ENCODE results near the gene TBX15. TPM values are rescaled to one million over a fixed set of nuclear protein-coding genes. Genes with fewer than 3 reads are reported as not detected.

Gene TBX15
- total and polyA plus RNA-seq, 2 experiments from 2014 or later, result 0.21 TPM; not detected in 1

DNA sequence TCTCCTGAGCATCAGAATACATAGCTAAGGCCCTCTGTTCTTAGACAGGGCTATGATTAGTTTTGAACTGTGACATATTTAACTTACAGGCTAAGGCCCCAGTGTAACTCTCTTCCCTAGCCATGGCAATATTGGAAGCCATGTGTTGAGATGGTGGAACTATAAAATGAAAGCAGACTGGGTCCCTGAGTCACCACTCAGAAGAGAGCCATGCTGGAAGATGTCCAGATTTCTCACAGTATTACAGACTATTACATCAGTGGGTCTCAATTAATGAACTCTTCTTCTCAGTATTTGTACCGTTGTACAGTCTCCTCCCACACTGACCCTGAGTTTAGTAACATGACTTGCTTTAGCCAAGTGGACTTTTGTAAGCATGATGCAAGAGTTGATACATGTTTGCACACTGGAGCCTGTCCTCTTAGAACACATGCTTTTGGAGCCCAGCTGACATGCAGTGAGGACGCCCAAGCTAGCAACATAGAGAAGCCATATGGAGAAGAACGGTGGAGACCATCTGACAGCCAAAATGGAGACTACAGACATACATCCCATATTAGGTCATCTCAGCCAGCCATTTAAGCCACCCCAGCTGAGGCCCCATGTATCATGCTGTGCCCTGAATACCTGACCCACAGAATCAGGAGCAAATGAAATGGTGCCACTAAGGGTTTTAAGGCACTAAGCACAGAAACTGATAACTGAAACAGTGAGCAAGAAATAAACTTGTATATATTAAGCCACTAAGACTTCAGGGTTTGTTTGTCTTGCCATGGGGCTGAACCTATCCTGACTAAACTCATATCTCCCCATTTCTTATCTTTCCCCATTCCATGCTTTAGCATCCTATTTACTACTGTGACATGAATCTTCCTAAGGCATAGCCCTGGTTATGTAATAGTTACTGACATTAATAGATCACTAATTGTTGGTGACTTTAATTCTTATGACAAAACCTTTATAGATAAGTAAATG, 24.4 kb downstream of the TBX15 start:
- no peaks in the 10 kb centered on the region for H3K79me2 ChIP-seq (replicated peaks; ENCODE audit: insufficient read depth)
- peaks cover 18% of the 10 kb centered on the region for H3K4me1 ChIP-seq (ENCODE audit: insufficient read depth)
- DNase-seq (ENCODE audit: low spot score) (no peak), ATAC-seq (no peak)
- H3K4me3 Mint-ChIP-seq, result no peak overlapping the region
- no peaks in the 10 kb centered on the region for H3F3A ChIP-seq (replicated peaks; ENCODE audit: low read depth)
- H3K36me3 Mint-ChIP-seq (ENCODE audit: low read depth), result no peaks in the 10 kb centered on the region
- peaks cover 30% of the 10 kb centered on the region for H3K4me1 Mint-ChIP-seq
- peaks cover 32% of the 10 kb centered on the region for H3K9me2 ChIP-seq (ENCODE audit: insufficient read depth)
- H3K27me3 Mint-ChIP-seq (ENCODE audit: insufficient read depth, low read depth, poor library complexity), result peaks cover 2% of the 10 kb centered on the region
- H3K27me3 ChIP-seq (ENCODE audit: insufficient read depth), result 0 out of 2 replicates have a peak, but pooled peaks cover 4% of the 10 kb centered on the region
- no peaks in the 10 kb centered on the region for H4K20me1 ChIP-seq (replicated peaks; ENCODE audit: insufficient read depth)
- H3K36me3 ChIP-seq (ENCODE audit: insufficient read depth), result no peaks in the 10 kb centered on the region
- H3K9me3 Mint-ChIP-seq, result no peaks in the 10 kb centered on the region; the same call in 2 of the 3 replicates
- H3K27ac Mint-ChIP-seq, result no peak overlapping the region
- no peak overlapping the region for H3K4me3 ChIP-seq
- no peak overlapping the region for H2AFZ ChIP-seq
- no peak for TF ChIP-seq STAT1 (IDR thresholded peaks at IDR 0.05; ENCODE audit: unreplicated experiment)
- TF ChIP-seq NANOG (IDR thresholded peaks at IDR 0.05; ENCODE audit: borderline replicate concordance), result no peak
- TF ChIP-seq JUNB (IDR thresholded peaks at IDR 0.05; ENCODE audit: unreplicated experiment), result no peak
- TF ChIP-seq ZNF331 (CRISPR knock-in tag; IDR thresholded peaks at IDR 0.05; ENCODE audit: low read depth), result no peak
- TF ChIP-seq, protein P1, sequence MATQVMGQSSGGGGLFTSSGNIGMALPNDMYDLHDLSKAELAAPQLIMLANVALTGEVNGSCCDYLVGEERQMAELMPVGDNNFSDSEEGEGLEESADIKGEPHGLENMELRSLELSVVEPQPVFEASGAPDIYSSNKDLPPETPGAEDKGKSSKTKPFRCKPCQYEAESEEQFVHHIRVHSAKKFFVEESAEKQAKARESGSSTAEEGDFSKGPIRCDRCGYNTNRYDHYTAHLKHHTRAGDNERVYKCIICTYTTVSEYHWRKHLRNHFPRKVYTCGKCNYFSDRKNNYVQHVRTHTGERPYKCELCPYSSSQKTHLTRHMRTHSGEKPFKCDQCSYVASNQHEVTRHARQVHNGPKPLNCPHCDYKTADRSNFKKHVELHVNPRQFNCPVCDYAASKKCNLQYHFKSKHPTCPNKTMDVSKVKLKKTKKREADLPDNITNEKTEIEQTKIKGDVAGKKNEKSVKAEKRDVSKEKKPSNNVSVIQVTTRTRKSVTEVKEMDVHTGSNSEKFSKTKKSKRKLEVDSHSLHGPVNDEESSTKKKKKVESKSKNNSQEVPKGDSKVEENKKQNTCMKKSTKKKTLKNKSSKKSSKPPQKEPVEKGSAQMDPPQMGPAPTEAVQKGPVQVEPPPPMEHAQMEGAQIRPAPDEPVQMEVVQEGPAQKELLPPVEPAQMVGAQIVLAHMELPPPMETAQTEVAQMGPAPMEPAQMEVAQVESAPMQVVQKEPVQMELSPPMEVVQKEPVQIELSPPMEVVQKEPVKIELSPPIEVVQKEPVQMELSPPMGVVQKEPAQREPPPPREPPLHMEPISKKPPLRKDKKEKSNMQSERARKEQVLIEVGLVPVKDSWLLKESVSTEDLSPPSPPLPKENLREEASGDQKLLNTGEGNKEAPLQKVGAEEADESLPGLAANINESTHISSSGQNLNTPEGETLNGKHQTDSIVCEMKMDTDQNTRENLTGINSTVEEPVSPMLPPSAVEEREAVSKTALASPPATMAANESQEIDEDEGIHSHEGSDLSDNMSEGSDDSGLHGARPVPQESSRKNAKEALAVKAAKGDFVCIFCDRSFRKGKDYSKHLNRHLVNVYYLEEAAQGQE (IDR thresholded peaks at IDR 0.05; ENCODE audit: unreplicated experiment), result no peak
- TF ChIP-seq, protein P2, sequence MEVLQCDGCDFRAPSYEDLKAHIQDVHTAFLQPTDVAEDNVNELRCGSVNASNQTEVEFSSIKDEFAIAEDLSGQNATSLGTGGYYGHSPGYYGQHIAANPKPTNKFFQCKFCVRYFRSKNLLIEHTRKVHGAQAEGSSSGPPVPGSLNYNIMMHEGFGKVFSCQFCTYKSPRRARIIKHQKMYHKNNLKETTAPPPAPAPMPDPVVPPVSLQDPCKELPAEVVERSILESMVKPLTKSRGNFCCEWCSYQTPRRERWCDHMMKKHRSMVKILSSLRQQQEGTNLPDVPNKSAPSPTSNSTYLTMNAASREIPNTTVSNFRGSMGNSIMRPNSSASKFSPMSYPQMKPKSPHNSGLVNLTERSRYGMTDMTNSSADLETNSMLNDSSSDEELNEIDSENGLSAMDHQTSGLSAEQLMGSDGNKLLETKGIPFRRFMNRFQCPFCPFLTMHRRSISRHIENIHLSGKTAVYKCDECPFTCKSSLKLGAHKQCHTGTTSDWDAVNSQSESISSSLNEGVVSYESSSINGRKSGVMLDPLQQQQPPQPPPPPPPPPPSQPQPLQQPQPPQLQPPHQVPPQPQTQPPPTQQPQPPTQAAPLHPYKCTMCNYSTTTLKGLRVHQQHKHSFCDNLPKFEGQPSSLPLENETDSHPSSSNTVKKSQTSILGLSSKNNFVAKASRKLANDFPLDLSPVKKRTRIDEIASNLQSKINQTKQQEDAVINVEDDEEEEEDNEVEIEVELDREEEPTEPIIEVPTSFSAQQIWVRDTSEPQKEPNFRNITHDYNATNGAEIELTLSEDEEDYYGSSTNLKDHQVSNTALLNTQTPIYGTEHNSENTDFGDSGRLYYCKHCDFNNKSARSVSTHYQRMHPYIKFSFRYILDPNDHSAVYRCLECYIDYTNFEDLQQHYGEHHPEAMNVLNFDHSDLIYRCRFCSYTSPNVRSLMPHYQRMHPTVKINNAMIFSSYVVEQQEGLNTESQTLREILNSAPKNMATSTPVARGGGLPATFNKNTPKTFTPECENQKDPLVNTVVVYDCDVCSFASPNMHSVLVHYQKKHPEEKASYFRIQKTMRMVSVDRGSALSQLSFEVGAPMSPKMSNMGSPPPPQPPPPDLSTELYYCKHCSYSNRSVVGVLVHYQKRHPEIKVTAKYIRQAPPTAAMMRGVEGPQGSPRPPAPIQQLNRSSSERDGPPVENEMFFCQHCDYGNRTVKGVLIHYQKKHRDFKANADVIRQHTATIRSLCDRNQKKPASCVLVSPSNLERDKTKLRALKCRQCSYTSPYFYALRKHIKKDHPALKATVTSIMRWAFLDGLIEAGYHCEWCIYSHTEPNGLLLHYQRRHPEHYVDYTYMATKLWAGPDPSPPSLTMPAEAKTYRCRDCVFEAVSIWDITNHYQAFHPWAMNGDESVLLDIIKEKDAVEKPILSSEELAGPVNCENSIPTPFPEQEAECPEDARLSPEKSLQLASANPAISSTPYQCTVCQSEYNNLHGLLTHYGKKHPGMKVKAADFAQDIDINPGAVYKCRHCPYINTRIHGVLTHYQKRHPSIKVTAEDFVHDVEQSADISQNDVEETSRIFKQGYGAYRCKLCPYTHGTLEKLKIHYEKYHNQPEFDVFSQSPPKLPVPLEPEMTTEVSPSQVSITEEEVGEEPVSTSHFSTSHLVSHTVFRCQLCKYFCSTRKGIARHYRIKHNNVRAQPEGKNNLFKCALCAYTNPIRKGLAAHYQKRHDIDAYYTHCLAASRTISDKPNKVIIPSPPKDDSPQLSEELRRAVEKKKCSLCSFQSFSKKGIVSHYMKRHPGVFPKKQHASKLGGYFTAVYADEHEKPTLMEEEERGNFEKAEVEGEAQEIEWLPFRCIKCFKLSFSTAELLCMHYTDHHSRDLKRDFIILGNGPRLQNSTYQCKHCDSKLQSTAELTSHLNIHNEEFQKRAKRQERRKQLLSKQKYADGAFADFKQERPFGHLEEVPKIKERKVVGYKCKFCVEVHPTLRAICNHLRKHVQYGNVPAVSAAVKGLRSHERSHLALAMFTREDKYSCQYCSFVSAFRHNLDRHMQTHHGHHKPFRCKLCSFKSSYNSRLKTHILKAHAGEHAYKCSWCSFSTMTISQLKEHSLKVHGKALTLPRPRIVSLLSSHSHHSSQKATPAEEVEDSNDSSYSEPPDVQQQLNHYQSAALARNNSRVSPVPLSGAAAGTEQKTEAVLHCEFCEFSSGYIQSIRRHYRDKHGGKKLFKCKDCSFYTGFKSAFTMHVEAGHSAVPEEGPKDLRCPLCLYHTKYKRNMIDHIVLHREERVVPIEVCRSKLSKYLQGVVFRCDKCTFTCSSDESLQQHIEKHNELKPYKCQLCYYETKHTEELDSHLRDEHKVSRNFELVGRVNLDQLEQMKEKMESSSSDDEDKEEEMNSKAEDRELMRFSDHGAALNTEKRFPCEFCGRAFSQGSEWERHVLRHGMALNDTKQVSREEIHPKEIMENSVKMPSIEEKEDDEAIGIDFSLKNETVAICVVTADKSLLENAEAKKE (CRISPR knock-in tag; IDR thresholded peaks at IDR 0.05), result no peak
- H3K4me2 ChIP-seq, result no peak overlapping the region
- H3K27ac ChIP-seq (ENCODE audit: low read depth), result no peak overlapping the region

Data from GM23338 (cell line).